Activated T-helper 1 cell treated with anti-CD3 and anti-CD28 coated beads, Interleukin-2, amount 50 U/mL, for 16 hours (primary cell): ENCODE data around the gene C10orf90.

Source experiments
- DNase-seq, 2 donors: peaks; one replicate each; pipeline ENCODE4 v3.0.0-alpha.2; 2020; ENCODE audit warnings: low read depth in 1 of 2, low spot score in 1 of 2

C10orf90 gene

DNA sequence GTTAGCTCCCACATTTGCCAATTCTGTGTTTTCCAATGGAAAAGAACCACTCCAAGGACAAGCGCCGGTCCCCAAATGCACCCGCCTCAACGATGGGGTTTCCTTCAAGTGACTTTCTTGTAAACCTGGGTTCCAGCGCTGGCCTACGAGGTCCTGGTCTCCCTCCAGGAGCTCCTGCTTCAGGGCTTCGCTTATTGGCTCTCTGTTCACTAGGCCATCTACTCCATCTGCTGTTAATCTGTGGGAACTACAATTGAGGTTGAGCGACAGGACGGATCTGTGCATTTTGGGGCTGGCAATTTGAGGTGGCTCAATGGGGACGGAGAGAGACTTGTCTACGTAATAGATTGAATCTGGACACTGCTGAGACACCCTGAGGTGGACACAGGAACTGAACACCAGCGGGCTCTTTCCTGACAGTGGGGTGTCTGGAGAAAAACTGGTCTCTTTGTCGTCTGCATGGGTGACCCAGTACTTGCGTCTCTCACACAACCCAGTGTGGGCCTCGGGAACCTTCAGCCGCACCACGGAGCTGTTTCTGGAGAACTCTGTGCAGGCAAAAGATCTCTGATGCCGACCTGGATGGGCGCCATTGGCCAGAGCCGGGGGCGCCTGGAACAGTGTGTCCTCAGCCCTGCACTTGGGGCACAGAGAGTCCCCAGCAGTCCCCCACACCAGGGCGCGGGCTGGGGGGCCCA lies 166.3 kb downstream of the C10orf90 start:
- no peak for DNase-seq

DNA sequence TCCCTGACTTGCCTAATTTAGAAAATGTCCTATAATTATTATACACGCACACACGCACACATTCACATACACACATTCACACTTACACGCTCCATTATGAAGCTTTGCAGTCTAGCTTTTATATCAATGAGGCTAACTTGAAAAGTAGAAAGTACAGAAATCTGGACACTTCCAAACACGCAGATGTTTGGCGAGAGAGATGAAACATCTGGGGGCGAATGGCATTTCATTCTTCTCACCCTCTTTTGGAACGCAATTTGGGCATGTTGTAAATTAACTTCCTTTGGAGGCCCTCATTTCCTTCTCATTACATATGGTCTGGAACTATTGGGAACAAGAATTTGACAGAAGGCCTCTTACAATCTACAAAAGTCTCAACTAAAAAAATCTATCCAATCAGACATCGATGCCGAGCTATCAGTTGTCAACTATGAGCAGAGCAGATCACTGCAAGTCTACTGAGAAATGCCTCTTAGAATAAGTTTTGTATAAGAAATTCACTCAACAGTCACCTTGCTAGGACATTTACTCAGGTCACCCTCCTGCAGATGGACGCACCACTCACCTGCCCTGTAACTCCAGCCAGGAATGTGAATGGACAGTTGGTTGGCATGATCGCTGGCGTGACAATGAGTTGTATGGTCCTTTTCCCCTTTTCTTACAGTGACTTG lies 167.0 kb downstream of the C10orf90 start:
- no peak for DNase-seq

DNA sequence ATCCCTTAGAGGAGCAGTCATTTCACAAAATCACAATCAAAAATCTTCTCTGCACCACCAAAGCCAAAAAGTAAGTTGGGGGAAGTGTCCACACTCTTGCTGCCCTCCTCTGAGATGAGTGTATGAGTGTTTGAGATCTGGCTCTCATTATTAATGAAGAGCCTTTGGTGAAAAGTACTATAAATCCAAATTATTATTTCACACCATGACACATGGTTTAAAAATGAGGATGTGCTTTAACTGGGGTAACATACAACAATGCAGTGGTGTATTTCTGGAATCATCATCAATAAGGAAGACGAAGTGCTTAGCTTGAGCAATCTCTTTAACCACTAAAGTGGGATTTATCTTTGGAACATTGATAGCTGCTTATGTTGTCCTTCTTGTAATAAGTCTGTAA lies 168.1 kb downstream of the C10orf90 start:
- no peak for DNase-seq

DNA sequence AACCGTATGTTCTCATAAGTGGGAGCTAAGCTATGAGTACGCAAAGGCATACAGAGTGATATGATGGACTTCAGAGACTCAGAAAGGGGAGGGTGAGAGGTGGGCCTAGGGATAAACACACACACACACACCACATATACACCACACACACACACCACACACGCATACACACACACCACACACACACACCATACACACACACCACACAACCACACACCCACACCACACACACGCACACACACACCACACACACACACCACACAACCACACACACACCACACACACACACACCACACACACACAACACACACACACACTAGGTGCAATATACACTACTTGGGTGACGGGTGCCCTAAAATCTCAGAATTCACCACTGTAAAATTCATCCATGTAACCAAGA lies 168.7 kb downstream of the C10orf90 start:
- DNase-seq = no peak

DNA sequence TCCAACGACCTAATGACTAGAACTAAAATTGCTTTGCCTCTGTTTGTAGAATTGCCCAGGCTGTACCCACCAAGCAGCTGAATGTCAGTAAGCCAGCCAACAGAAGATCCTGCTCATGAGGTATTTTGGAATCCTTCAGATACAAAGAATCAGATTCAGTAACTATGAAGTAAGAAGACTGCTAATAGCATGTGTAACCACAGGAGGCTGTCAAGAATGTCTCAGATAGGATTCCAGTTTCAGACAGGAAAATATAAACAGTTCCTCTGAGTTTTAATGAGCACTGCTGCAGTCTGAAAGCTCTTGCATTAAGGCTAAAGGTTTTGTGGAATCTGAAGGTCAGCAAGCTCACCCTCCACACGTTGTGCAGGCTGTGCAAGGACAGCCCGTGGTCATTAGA lies 169.6 kb downstream of the C10orf90 start:
- no peak for DNase-seq

DNA sequence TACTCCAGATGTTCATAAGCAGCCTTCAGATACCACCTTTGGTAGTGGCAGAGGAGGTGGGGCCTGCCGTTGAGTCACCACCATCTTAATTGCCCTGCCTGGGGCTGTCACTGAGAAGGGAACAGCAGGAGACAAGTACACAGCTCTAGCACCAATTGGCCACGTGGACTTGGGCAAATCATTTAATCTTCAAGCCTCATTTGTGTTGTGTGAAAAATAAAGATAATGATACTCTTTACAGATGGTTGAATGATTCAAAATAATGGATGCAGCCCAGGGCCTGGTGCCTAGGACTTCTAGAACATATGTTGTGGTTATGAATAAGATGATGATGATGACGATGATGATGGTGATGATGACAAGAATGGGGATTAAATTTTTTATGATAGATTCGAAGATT lies 170.3 kb downstream of the C10orf90 start:
- no peak for DNase-seq

DNA sequence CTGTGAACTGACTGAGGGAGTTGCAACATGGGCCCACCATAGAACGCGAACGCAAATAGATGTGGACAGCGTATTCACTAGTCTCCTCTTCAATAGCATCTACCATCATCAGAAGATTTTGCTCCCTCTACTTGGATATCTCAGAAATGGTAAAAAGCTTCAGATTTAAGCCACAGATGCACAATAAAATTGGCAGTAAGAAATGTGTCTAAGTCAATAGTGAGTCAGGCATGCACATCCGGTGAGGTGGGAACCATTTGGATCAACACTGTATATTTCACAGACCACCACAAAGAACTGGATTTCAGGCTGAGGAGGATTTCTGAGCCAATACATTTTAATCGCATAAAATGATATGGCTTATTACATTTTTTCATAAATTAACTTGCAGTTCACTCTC lies 170.7 kb downstream of the C10orf90 start:
- no peak for DNase-seq

DNA sequence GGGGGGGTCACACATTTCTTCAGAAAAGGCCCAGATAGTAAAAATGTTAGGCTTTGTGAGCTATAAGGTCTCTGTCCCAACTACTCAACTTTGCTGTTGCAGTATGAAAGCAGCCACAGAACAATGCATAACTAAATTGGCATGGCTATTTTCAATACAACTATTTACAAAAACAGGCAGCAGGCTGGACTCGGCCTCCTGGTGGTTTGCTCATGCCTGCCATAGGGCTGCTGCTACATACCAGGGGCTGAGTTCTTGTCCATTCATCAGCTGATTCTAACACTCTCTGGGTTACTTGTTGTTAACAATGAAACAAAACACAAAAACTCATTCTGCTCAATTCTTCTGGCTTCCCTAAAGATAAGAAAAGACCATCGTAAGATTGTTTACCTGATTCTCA lies 172.8 kb downstream of the C10orf90 start:
- no peak for DNase-seq

DNA sequence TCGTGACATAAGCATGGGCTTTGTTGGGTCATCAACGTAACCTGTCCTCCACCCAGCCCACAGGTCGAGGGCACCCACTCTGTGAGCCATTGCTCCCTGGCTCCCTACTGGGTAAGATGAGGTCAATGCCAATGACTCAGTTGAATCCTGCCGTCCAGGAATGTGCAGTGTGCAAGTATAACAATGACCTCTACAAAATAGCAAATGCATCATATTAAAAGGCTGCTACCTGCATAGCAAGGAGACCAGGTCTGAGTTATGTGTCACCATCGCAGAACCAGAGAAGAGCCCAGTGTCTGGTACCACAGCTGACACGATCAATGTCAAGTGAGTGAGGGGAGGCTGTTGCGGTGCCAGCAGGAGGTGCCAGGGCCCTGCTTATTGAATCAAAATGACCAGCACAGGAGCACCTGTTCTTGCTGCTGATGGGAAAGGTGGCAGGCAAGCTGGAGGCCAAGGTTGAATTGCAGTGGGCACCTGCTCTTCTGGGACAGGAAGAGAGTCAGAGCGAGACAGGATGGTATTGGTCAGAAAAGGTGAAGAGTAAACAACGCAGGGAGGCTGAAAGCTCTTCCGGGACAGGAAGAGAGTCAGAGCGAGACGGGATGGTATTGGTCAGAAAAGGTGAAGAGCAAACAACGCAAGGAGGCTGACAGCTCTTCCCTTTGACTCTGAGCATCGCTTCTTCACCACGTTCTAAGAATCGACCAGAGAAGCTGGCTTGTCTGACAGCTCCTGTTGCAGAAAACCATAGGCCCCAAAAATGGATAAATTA lies 173.5 kb downstream of the C10orf90 start:
- no peak for DNase-seq

DNA sequence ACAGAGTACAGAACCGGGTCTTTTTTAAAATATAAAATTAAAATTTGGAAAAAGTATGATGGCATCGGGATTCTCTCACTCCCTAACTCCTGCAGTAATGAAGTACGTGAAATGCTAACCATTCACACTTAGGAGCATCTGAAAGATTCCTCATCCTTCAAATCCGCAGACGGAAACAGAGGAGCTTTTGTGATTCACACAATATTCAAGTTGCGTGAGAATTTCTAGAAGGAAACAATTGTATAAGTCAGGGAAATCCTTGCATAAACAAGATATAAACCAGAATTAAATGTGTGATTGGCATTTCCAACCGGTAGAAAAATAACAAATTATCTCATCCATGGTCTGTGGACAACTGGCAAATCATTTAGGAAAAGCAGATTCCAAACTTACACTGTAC lies 179.0 kb downstream of the C10orf90 start:
- no peak for DNase-seq

DNA sequence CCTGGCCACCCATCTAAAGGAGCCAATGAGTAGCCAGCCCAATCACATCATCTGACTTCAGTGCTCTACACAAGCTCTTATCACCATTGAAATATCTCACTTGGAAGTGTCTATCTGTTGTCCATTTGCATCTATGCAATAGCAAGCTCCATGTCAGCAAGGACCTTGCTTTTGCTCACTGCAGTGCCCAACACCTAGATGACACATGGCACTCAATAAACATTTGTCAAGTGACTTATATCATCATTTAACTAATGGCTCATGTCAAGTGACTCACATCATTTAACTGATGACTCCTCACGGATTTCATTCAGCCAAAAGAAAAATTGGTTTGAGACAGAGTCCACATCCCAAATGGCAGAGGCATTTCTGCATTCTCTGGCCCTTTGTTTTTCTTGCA lies 189.3 kb downstream of the C10orf90 start:
- DNase-seq = no peak

DNA sequence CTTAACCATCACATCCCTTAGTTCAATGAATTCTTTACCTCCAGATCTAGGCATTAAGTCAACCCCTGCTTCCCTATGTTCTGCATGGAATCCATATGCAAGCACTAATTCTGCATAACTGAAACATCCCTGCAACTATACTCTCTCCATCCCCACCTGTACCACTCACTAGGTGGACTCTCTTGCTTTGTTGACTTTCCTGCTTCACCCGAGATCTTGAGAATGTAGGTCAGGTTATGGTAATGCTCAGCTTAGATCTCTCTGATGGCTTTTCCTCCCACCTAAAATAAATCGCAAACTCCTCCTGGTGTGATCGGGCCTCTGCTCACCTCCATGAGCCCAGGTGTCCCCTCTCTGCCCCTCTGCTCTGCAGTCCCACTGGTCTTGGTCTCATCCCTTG lies 189.8 kb downstream of the C10orf90 start:
- DNase-seq = no peak

DNA sequence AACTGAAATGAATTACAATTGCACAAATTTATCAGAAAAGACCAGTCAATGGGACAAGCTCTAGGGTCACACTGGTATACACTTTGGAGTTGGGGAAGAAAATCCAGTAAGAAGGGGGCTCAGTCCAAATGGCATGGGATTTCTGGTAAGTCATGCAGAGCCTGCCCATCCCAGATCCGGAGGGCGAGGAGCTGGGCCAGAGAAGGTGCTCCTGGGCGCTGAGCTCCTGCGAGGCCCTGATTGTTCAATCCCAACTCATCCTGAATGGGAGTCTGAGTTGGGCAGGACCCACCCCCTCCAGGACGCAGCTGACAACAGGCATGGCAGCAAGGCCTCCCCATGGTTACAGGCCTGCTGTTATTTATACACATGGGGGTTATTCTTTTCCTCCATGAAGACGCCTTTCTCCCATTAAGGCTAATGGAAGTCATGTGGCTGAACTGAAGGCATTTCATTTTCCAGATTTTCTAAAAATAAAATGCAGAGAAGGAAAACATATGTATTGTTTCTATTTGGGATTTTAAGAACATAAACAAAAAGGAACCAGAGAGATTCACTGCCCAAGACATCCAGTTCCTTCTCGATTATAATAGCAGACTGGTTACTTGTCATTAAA lies 191.1 kb downstream of the C10orf90 start:
- DNase-seq = no peak

DNA sequence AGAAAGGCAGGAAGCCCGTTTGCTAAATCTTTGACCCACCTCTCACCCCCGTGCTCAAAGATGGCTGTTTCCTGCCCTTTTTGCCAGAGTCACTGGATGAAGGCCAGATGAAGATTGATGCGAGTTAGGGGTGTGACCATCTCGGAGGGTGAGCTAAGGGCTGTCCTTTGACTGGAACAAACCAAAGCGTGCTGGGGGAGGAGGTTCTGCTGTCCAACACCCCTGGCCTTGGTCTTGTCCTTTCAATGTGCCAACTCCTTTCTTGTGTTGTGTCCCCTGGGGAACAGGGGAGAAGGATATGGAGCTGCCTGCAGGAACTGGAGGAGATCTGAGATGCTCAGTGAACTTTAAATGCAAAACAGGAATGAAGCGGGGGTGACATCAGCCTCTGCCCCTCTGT lies 191.9 kb downstream of the C10orf90 start:
- no peak for DNase-seq

DNA sequence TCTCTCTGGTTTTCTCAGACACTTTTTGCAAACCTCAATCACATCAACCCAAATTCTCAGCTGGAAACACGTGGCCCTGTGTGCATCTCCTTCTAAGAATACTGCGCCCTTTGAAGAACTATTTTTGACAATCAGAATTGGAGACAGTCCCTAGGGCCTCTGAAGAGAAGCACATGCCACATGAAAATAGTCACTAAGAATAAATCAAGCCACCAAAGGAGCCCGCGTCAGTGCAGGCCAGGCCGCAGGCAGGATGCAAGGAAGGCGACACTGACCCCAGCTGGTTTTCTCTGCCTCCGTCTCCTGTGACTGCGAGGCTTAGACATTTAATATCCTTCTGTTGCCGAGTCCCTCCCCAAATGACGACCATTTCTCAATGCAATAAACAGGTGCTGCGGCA lies 194.2 kb downstream of the C10orf90 start:
- no peak for DNase-seq

DNA sequence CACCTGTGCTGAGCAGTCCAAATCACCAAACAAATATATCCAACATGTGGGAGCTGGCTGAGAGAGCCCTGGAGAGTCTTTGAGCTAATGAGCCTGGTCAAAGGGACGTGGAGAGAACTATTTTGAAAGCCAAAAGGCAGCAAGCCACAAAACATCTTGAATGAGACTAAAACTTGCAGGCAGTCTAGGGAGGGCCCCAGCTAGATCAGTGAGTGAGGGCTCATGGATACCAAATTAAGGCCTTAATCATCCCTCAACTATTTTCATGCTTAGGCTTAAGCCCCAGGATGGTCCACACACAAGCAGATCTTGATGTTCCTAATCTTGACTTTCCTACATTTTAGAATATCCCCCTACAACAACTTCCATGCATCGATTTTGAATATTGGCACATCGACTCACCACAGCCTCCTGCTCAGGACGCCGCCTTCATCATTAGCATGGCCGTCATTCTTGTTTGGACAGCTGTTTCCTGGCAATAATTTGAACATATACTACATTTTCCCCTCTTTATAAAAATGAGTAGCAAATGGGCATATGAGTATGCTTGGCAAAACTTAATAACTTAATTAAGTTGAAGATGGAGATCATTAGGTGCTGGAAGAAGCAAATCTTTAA lies 195.3 kb downstream of the C10orf90 start:
- DNase-seq = no peak

DNA sequence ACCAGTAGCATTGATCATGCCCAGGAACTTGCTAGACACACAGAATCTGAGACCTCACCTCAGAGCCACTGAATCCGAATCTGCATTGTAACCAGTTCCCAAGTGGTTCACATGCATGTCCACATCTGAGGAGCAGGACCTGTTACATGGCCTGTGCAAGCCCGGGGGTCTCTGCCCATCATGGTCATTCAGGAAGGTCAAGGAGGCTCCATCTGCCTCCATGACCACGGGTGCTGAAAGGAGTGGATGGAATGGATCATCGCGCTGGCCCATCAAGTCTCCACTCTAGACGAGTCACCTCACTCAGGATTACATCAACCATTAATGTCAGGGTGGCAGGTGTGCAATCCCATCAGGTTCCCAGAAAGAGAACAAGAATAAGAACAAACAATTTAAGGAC lies 196.5 kb downstream of the C10orf90 start:
- no peak for DNase-seq

DNA sequence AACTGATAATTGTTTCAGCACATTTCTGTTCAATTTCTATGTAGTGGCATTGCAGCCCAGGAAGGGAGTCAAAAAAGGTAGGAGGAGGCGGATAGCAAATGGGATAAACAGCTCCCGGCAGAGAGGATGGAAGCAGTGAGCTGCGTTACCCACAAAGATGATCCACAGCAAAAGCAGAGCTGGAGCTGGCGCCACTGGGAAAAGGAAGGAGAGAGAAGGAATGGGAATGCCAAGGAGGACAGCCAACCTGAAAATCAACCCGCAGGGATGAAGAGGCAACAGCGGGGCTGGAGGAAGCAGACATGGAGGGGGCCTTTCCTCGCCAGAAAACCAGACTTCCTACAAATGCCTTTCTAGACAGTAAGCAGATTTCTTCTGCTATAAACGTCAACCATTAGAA lies 199.5 kb downstream of the C10orf90 start:
- DNase-seq = no peak

DNA sequence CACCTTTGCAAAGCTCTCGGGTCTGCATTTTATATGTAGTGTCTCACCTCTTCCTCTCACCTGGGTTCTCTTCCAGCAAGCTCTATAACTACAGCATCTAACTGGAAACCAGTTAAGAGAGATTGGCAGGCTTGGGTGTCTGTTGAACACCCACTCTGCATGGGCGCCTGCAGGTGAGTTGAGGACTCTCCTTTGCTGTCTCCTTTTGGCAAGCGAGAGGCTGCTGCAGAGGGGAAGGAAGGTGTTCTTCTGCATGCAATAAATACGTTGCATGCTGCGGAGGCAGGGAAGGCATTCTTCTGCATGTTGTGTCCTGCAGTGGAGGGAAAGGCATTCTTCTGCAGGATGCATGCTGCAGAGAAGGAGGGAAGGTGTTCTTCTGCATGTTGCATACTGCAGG lies 200.8 kb downstream of the C10orf90 start:
- DNase-seq = no peak

DNA sequence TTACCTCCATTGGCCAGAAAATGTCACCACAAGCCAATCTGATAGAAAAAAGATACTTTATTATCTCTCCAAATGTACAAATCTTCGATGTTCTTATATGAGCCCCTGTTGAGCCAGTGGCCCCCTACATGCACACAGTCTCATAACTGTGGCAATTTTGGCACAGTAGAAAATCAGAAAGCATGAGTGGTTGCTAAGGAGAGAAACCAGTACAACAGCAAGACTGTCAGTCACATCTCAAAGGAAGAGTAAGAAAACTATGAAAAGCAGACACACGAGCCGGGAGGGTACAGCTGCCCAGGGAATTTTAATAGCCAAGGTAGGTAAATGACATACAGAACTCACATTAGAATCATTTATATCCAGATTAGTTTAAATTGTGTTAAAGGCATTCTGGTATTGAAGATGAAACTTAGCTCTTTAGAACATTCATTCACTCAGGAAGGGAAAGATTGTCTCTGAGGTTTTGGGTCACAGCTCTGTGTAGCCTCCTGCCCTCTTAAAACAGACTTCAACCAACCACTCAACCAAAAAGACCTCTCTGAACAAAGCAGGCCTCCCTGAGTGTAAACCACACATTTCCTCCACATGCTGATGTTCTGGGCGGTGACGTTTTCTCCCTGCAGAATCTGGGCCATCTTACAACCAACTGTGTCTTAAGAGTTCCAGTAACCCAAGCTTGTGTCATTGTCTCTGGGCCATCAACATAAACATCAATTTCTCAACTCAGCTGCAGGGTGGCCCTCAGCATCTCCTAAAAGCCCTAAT lies 201.4 kb downstream of the C10orf90 start:
- DNase-seq = no peak

DNA sequence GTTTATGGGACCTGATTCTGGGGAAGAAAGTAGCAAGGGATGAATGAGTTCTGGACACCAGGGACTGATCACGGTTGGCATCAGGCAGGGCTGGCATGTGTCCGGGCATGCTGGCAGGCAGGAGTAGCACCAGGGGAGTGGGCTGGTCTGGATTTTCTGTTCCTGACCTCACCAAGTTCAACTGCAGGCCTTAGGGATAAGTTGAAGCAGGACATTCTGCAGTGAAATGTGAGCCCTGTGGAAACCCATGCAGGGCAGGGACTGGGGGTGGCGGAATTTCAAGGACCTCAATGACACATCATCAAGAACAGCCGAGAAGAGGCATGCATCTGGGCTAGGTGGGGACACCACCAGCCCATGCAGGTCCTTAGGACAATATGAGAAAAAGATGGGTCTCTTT lies 202.0 kb downstream of the C10orf90 start:
- no peak for DNase-seq
